RWPE2 (cell line): ENCODE measurements around the gene BDH1.
"Not testable (repeated sequence)": the region's sequence is repeated elsewhere in the genome, so short reads cannot be mapped to it uniquely, and the experiment has no call there.

ENCODE experiments used
- ATAC-seq: fragments of 200-7000 bp; cut with Tn5 transposase; 3 replicates; pipeline ENCODE4 v1.9.1; 2021; ENCODE audit warnings: low read depth
- DNase-seq: peaks from one replicate; pipeline ENCODE4 v3.0.0-alpha.2; 2020; ENCODE audit warnings: low spot score
- H3K27ac ChIP-seq: fragments of 450-650 bp; 2 replicates; pipeline ENCODE4 v1.5.1; 2017; ENCODE audit warnings: mild to moderate bottlenecking; ENCODE audit not compliant: poor library complexity, severe bottlenecking
- H3K27me3 ChIP-seq: fragments of 250-450 bp; sonication (Bioruptor Pico); 2 replicates; pipeline ENCODE4 v1.5.1; 2021; ENCODE audit warnings: mild to moderate bottlenecking, moderate library complexity; ENCODE audit not compliant: insufficient read depth, poor library complexity, severe bottlenecking
- H3K36me3 ChIP-seq: fragments of 250-450 bp; sonication (Bioruptor Pico); 2 replicates; pipeline ENCODE4 v1.5.1; 2020; ENCODE audit warnings: low read depth, mild to moderate bottlenecking, moderate library complexity
- H3K4me1 ChIP-seq: fragments of 250-450 bp; sonication (Bioruptor Pico); 2 replicates; pipeline ENCODE4 v1.5.1; 2021; ENCODE audit warnings: mild to moderate bottlenecking, moderate library complexity; ENCODE audit not compliant: insufficient read depth, poor library complexity, severe bottlenecking
- H3K4me3 ChIP-seq: fragments of 250-450 bp; sonication (Bioruptor Pico); 2 replicates; pipeline ENCODE4 v1.5.1; 2021; ENCODE audit warnings: mild to moderate bottlenecking, moderate library complexity; ENCODE audit not compliant: severe bottlenecking
- H3K9me3 ChIP-seq: fragments of 250-450 bp; sonication (Bioruptor Pico); 2 replicates; pipeline ENCODE4 v1.5.1; 2021; ENCODE audit warnings: mild to moderate bottlenecking, moderate library complexity; ENCODE audit not compliant: severe bottlenecking
- TF ChIP-seq, protein P1 (sequence below): fragments of 450-650 bp; IDR thresholded peaks from one replicate; pipeline ENCODE4 v1.5.1; 2017; ENCODE audit warnings: mild to moderate bottlenecking, moderate library complexity; ENCODE audit not compliant: poor library complexity, severe bottlenecking

BDH1 gene

DNA sequence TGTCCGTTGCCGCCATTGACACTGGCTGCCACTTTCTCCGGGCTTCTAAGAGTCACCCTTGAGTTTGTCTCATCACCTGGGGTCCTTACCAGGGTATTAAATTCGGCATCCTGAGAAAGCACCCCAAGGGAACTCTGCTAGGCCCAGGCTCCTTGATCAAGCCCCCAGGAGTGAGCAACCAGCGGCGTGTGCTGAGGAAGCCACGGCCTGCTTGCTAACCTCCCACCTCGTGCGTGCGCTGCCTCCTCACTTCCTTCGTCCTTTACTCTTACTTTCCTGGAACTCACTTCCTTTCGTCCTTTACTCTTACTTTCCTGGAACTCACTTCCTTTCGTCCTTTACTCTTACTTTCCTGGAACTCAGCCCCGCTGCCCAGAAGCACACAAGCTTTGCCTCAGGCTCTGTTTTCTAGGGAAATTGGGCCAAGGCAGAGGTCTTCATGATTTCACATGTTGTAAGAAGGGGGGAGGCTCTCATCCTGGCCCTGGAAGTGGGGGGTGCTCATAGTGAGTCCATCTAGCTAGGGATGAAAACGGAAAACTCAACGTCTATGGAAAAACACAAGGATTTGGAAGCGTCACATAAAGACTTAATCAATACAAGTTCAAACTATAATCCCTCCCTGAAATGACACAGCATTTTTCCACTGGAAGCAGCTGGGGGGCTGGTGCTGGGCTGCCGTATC lies 36.7 kb upstream of the BDH1 start:
- H3K4me1 ChIP-seq, result no peaks in the 10 kb centered on the region
- DNase-seq, result no peak
- TF ChIP-seq, protein P1, sequence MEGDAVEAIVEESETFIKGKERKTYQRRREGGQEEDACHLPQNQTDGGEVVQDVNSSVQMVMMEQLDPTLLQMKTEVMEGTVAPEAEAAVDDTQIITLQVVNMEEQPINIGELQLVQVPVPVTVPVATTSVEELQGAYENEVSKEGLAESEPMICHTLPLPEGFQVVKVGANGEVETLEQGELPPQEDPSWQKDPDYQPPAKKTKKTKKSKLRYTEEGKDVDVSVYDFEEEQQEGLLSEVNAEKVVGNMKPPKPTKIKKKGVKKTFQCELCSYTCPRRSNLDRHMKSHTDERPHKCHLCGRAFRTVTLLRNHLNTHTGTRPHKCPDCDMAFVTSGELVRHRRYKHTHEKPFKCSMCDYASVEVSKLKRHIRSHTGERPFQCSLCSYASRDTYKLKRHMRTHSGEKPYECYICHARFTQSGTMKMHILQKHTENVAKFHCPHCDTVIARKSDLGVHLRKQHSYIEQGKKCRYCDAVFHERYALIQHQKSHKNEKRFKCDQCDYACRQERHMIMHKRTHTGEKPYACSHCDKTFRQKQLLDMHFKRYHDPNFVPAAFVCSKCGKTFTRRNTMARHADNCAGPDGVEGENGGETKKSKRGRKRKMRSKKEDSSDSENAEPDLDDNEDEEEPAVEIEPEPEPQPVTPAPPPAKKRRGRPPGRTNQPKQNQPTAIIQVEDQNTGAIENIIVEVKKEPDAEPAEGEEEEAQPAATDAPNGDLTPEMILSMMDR, result no peak

DNA sequence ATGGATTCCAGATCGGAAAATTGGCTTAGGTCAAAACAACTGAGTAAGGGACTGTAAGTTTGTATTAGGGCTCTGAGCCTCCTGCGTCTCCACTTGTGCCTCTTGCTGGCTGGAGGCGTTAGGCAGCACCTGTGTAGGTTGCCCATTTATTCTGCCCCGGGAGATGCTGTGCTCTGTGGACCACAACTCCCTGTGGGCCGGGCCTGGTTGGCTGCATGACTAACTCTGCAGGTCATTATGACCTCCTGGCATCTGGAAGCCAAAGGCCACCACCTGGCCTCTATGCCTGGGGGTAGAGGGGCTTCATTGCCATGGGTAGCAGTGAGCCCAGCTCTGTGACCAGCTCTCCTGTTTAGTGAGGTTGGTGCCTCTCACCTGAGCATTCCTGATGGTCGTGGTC lies 36.0 kb upstream of the BDH1 start:
- Histone ChIP-seq H3K27ac (no peak overlapping the region), H3K4me1 (no peaks in the 10 kb centered on the region), H3K9me3 (no peaks in the 10 kb centered on the region), H3K36me3 (no peaks in the 10 kb centered on the region), H3K4me3 (no peak overlapping the region), H3K27me3 (no peaks in the 10 kb centered on the region)
- TF ChIP-seq, protein P1, result no peak
- ATAC-seq (no peak), DNase-seq (no peak)

More for the DNA sequence above, 36.7 kb upstream of the BDH1 start:
- H3K36me3 ChIP-seq, result no peaks in the 10 kb centered on the region
- no peaks in the 10 kb centered on the region for H3K27me3 ChIP-seq
- no peaks in the 10 kb centered on the region for H3K9me3 ChIP-seq
- no peak for ATAC-seq
- no peak overlapping the region for H3K4me3 ChIP-seq
- H3K27ac ChIP-seq, result no peak overlapping the region

DNA sequence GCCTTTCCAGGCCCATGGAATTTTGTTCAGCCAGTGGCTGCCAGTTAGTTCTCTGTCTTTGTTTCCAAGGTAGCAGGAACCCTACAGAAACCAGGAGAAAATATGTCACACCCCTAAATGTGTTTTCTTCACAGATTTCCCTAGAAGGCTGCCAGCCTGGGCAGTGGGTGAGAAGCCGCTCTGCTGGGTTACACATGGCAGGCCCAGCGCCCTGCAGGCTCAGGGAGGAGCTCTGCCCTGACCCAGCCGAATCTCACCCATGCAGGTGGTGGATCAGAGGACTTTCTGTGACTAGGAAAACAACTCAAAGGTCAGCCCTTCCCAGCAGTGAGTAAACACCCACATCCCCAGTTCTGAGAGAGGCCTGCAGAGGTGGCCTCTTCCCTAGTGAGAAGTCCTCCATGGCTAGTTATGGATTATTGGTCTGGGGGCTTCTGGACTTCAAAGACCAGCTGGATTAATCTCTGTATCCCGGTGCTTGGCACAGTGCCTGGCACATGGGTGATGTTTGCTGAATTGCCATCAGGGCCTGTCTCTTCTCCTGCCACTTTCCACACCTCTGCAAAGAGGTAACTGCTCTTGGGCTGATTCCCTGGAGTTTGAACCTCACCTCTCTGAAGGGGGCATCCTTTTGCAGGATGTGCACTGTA lies 34.7 kb upstream of the BDH1 start:
- Histone ChIP-seq H3K27me3 (no peaks in the 10 kb centered on the region), H3K4me3 (no peak overlapping the region), H3K27ac (no peak overlapping the region), H3K36me3 (no peaks in the 10 kb centered on the region), H3K9me3 (no peaks in the 10 kb centered on the region), H3K4me1 (no peaks in the 10 kb centered on the region)
- DNase-seq (no peak), ATAC-seq (no peak; the same call in 2 of the 3 replicates)
- TF ChIP-seq, protein P1, result no peak

DNA sequence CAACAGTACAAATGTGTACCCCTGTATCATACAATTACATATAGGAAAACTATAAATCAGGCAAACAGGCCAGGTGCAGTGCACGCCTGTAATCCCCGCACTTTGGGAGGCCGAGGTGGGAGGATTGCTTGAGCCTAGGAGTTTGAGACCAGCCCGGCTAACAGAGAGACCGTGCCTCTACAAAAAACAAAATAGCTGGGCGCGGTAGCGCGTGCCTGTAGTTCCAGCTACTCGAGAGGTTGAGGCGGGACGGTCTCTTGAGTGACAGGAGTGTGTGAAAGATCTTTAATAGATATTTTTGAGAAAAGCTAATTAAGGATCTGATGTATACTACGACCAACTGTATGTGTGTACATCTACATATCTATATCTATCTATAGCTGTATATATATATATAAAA lies 33.8 kb upstream of the BDH1 start:
- TF ChIP-seq, protein P1, result no peak
- Histone ChIP-seq H3K27ac (no peak overlapping the region), H3K9me3 (no peaks in the 10 kb centered on the region), H3K27me3 (no peaks in the 10 kb centered on the region), H3K36me3 (no peaks in the 10 kb centered on the region), H3K4me1 (no peaks in the 10 kb centered on the region), H3K4me3 (no peak overlapping the region)
- DNase-seq (no peak), ATAC-seq (no peak)

DNA sequence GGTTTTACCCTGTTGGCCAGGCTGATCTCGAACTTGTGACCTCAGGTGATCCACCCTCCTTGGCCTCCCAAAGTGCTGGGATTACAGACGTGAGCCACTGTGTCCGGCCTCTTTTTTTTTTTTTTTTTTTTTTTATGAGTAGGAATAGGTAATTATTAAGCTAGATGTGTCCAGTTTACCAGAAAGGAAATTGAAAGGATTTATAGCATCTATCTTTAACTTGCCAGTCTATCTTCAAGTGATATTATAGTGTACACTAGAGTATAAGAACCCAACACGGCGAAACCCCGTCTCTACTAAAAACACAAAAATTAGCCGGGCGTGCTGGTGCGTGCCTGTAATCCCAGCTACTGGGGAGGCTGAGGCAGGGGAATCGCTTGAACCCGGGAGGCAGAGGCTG lies 31.0 kb upstream of the BDH1 start:
- not testable (repeated sequence) for H3K27me3 ChIP-seq, H3K4me1 ChIP-seq, DNase-seq, H3K27ac ChIP-seq, H3K4me3 ChIP-seq, H3K36me3 ChIP-seq, ATAC-seq, H3K9me3 ChIP-seq
